HepG2 (cell line): ENCODE results near the gene TMED5. TPM values are rescaled to one million over a fixed set of nuclear protein-coding genes. Genes with fewer than 3 reads are reported as not detected.

Experiments used
- AGO1 ChIP-seq: fragments of 200-400 bp; formaldehyde crosslinking; IDR thresholded peaks from 2 replicates; pipeline ENCODE4 v1.6.1; 2017; ENCODE audit warnings: mild to moderate bottlenecking, low read depth, low read length, moderate library complexity; ENCODE audit not compliant: poor library complexity, severe bottlenecking
- EP300 ChIP-seq, 3 experiments: sonication (generic) in 1 of 3; formaldehyde crosslinking in 1 of 3; IDR thresholded peaks; 2 replicates each; pipeline versions ENCODE4 v1.5.1 to v1.6.1; 2011 to 2020; ENCODE audit warnings: low read depth in 2 of 3, low read length in 2 of 3, borderline replicate concordance in 1 of 3, improper control_type of control experiment in 1 of 3, mild to moderate bottlenecking in 1 of 3, missing genetic modification reagents in 1 of 3, moderate library complexity in 1 of 3
- FOXP1 ChIP-seq, 2 experiments: fragments of 450-650 bp in 1 of 2; IDR thresholded peaks; 2 replicates each; pipeline ENCODE4 v1.6.1; 2017 to 2018; ENCODE audit warnings: antibody characterized with exemption in 1 of 2
- GATAD2A ChIP-seq: IDR thresholded peaks from 2 replicates; pipeline ENCODE4 v1.6.1; 2016
- HIVEP1 ChIP-seq: sonication (generic); formaldehyde crosslinking; IDR thresholded peaks from 2 replicates; pipeline ENCODE4 v1.4.0; 2020; ENCODE audit warnings: mild to moderate bottlenecking, missing genetic modification reagents
- JDP2 ChIP-seq: sonication (generic); formaldehyde crosslinking; IDR thresholded peaks from 2 replicates; pipeline ENCODE4 v1.8.1; 2022; ENCODE audit warnings: missing genetic modification reagents, borderline replicate concordance
- KAT2B ChIP-seq: fragments of 150-350 bp; IDR thresholded peaks from 2 replicates; pipeline ENCODE4 v1.6.1; 2014; ENCODE audit warnings: low read depth, low read length, borderline replicate concordance
- LRRFIP1 ChIP-seq: sonication (generic); formaldehyde crosslinking; conservative IDR thresholded peaks from 2 replicates; pipeline ENCODE4 v1.4.0; 2020; ENCODE audit warnings: missing genetic modification reagents
- NCOA1 ChIP-seq: sonication (generic); formaldehyde crosslinking; IDR thresholded peaks from 2 replicates; pipeline ENCODE4 v1.9.0; 2021; ENCODE audit warnings: missing genetic modification reagents
- NFIC ChIP-seq: IDR thresholded peaks from 2 replicates; pipeline ENCODE4 v1.6.1; 2012; ENCODE audit warnings: mild to moderate bottlenecking, low read length, inconsistent platforms
- POLR2AphosphoS2 ChIP-seq: IDR thresholded peaks from 2 replicates; pipeline ENCODE4 v1.6.1; 2011; ENCODE audit warnings: low read depth, low read length, improper control_type of control experiment
- REL ChIP-seq: sonication (generic); formaldehyde crosslinking; conservative IDR thresholded peaks from 2 replicates; pipeline ENCODE4 v1.8.0; 2022; ENCODE audit warnings: mild to moderate bottlenecking, missing genetic modification reagents, moderate library complexity
- SNAPC4 ChIP-seq: sonication (generic); formaldehyde crosslinking; IDR thresholded peaks from 2 replicates; pipeline ENCODE4 v1.4.0; 2020; ENCODE audit warnings: mild to moderate bottlenecking, missing genetic modification reagents
- SOX5 ChIP-seq: IDR thresholded peaks from 2 replicates; pipeline ENCODE4 v1.6.1; 2016; ENCODE audit warnings: borderline replicate concordance
- TCF7 ChIP-seq: sonication (generic); IDR thresholded peaks from 2 replicates; pipeline ENCODE4 v1.6.1; 2016; ENCODE audit warnings: antibody characterized with exemption, low read depth
- ZBTB7A ChIP-seq: sonication (generic); formaldehyde crosslinking; IDR thresholded peaks from 2 replicates; pipeline ENCODE4 v1.8.0; 2022; ENCODE audit warnings: mild to moderate bottlenecking, missing genetic modification reagents
- ZEB1 ChIP-seq: IDR thresholded peaks from 2 replicates; pipeline ENCODE4 v1.6.1; 2012; ENCODE audit warnings: mild to moderate bottlenecking, low read depth, inconsistent platforms; ENCODE audit not compliant: insufficient replicate concordance
- ZFP36 ChIP-seq: fragments of 150-350 bp; IDR thresholded peaks from 2 replicates; pipeline ENCODE4 v1.6.1; 2018; ENCODE audit warnings: borderline replicate concordance, low read length, low read depth; ENCODE audit not compliant: partially characterized antibody
- ZKSCAN1 ChIP-seq: fragments of 150-350 bp; IDR thresholded peaks from 2 replicates; pipeline ENCODE4 v1.6.1; 2014; ENCODE audit warnings: low read length
- ZMYM3 ChIP-seq: sonication (generic); formaldehyde crosslinking; IDR thresholded peaks from 2 replicates; pipeline ENCODE4 v1.5.1; 2020; ENCODE audit warnings: mild to moderate bottlenecking, missing genetic modification reagents
- ZNF138 ChIP-seq: sonication (generic); formaldehyde crosslinking; IDR thresholded peaks from 2 replicates; pipeline ENCODE4 v1.5.0; 2020; ENCODE audit warnings: mild to moderate bottlenecking, low read depth, missing genetic modification reagents
- ZNF337 ChIP-seq: sonication (generic); formaldehyde crosslinking; IDR thresholded peaks from 2 replicates; pipeline ENCODE4 v1.5.1; 2020; ENCODE audit warnings: missing genetic modification reagents, low read depth, mild to moderate bottlenecking, borderline replicate concordance
- ZNF343 ChIP-seq: sonication (generic); formaldehyde crosslinking; IDR thresholded peaks from 2 replicates; pipeline ENCODE4 v1.4.0; 2020; ENCODE audit warnings: mild to moderate bottlenecking, missing genetic modification reagents
- ZNF432 ChIP-seq: sonication (generic); formaldehyde crosslinking; IDR thresholded peaks from 2 replicates; pipeline ENCODE4 v1.5.0; 2020; ENCODE audit warnings: missing genetic modification reagents, mild to moderate bottlenecking, borderline replicate concordance
- ZNF441 ChIP-seq: sonication (generic); formaldehyde crosslinking; IDR thresholded peaks from 2 replicates; pipeline ENCODE4 v1.7.0; 2021; ENCODE audit warnings: missing genetic modification reagents, borderline replicate concordance
- ZNF629 ChIP-seq: sonication (generic); formaldehyde crosslinking; conservative IDR thresholded peaks from 2 replicates; pipeline ENCODE4 v1.5.0; 2020; ENCODE audit warnings: missing genetic modification reagents
- polyA plus RNA-seq, 8 experiments: library from polyadenylated mRNA; depleted of rRNA in 3 of 8; stranded (reverse) in 7 of 8; unstranded in 1 of 8; fragments of >200 nt; fragmentation: Illumina TruSeq in 4 of 8; extraction: Trizol in 4 of 8; gene quantifications; 2 replicates each; pipeline versions ENCODE4 v1.2.1 to v1.2.3, GENCODE V29; 2011 to 2016; ENCODE audit warnings: low read depth in 4 of 8, missing spikeins in 1 of 8, mixed read lengths in 1 of 8; ENCODE audit not compliant: insufficient read depth in 1 of 8
- total RNA-seq, 5 experiments: library from RNA; depleted of rRNA; stranded (reverse); fragments of >200 nt; fragmentation: Illumina TruSeq; extraction: Trizol; gene quantifications; 2 replicates each; pipeline ENCODE4 v1.2.3, GENCODE V29; 2016; ENCODE audit warnings: low read depth in 1 of 5

The TMED5 gene
- total and polyA plus RNA-seq, 2 of the 13 experiments (the other 11 are each of a cell fraction or from before 2014, with no cell fraction given), result 58.1 to 99.0 TPM

DNA sequence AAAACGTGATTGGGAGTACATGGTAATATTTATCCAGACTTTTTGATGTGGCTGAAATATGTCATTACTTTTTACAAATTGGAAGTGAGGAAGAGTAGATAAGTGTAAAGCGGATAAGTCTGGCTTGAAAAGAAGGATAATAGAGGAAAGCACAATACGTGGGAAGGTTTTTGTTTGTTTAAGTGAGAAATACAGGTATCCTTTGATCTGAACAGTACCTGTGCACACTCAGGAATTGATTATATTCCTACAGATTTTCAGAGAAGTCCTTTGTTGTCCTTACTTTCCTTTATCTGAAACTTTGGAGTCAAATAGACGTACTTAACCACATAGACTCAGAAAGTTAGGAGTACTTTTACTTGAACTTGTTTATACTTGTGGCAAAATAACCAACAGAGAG is 20.5 kb upstream of the TMED5 start (continued):
- TF ChIP-seq ZNF432 (CRISPR knock-in tag), result no peak
- TF ChIP-seq KAT2B, result no peak
- TF ChIP-seq JDP2 (CRISPR knock-in tag), result no peak
- no peak for TF ChIP-seq ZNF337 (CRISPR knock-in tag)
- TF ChIP-seq ZNF343 (CRISPR knock-in tag), result no peak
- TF ChIP-seq AGO1, result no peak
- no peak for TF ChIP-seq ZNF441
- TF ChIP-seq HIVEP1 (CRISPR knock-in tag), result no peak
- no peak for TF ChIP-seq ZFP36
- TF ChIP-seq EP300 (IDR thresholded peaks at IDR 0.05; ENCODE audit: low read depth in 2 of 2, low read length in 2 of 2), result peak in 1 of 2 experiments; percentile 75; a peak in 1 of 4 replicates
- TF ChIP-seq EP300 (CRISPR knock-in tag; IDR thresholded peaks at IDR 0.05; ENCODE audit: borderline replicate concordance), result no peak
- peak; percentile 75 for TF ChIP-seq ZEB1
- no peak for TF ChIP-seq ZBTB7A (CRISPR knock-in tag)
- peak; percentile 40 for TF ChIP-seq GATAD2A (CRISPR knock-in tag)
- no peak for TF ChIP-seq LRRFIP1
- TF ChIP-seq REL (CRISPR knock-in tag), result no peak
- peak; percentile 67; the same call in 1 of the 2 replicates for TF ChIP-seq NFIC
- no peak for TF ChIP-seq ZMYM3
- no peak for TF ChIP-seq ZNF629
- TF ChIP-seq NCOA1 (CRISPR knock-in tag), result no peak
- no peak for TF ChIP-seq FOXP1 (IDR thresholded peaks at IDR 0.05)
- TF ChIP-seq FOXP1 (CRISPR knock-in tag; IDR thresholded peaks at IDR 0.05), result peak; percentile 54; the same call in 1 of the 2 replicates
- TF ChIP-seq TCF7, result peak; percentile 89
- peak; percentile 85 for TF ChIP-seq SOX5 (CRISPR knock-in tag)
- no peak for TF ChIP-seq POLR2AphosphoS2
- TF ChIP-seq ZKSCAN1, result no peak
- TF ChIP-seq ZNF138 (CRISPR knock-in tag), result no peak
- no peak for TF ChIP-seq SNAPC4 (CRISPR knock-in tag)
